Measurements from ENCODE around the gene FADS6.
"Not testable (repeated sequence)": the region's sequence is repeated elsewhere in the genome, so short reads cannot be mapped to it uniquely, and the experiment has no call there.

The FADS6 gene

GRCh38 chr17:74923538-74924249 lies 30.3 kb upstream of the FADS6 start:
- no peak overlapping the region for H3K4me3 Mint-ChIP-seq
- H3K4me1 Mint-ChIP-seq (ENCODE audit: low read depth) = no peaks in the 10 kb centered on the region
- H3K36me3 Mint-ChIP-seq (ENCODE audit: low read depth) = no peaks in the 10 kb centered on the region
- H3K27me3 Mint-ChIP-seq (ENCODE audit: low read depth) = peaks cover 78% of the 10 kb centered on the region
- H3K9me3 Mint-ChIP-seq = no peaks in the 10 kb centered on the region
- H3K27ac Mint-ChIP-seq = no peak overlapping the region

- Mint-ChIP-seq H3K9me3 (no peaks in the 10 kb centered on the region), H3K4me1 (ENCODE audit: low read depth) (no peaks in the 10 kb centered on the region), H3K27ac (no peak within 1 kb of the TSS), H3K4me3 (no peak within 1 kb of the TSS), H3K36me3 (ENCODE audit: low read depth) (no peaks in the 10 kb centered on the region), H3K27me3 (ENCODE audit: low read depth) (peaks cover 71% of the 10 kb centered on the region)
Observed at GRCh38 chr17:74922694-74923537, 29.5 kb upstream of the FADS6 start, which contains the start of gene USH1G. Gene USH1G, minus strand, starts transcription at chr17:74923255. Its CDS starts 182 bp downstream, at chr17:74923073.

DNA sequence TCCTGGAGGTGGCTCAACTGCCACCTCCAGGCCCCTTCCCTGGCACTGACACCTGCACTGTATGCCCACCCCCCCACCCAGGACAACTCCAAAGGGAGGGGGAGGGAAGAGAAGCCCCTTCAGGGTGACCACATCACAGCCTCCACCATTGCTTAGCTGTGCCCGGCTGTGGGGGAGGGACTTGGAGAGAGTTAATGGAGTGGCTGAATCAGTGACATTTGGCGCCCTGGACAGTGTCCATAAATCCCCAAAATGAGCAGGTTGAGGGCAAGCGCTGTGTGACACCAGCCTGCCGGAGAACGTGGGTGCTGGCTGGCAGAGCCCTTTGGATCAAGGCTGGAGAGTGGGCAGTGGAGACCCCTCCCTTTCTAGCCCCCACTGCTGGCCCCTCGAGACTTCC lies 28.7 kb upstream of the FADS6 start:
- Mint-ChIP-seq H3K4me1 (ENCODE audit: low read depth) (no peaks in the 10 kb centered on the region), H3K4me3 (no peak overlapping the region), H3K27ac (no peak overlapping the region), H3K36me3 (ENCODE audit: low read depth) (no peaks in the 10 kb centered on the region), H3K9me3 (no peaks in the 10 kb centered on the region), H3K27me3 (ENCODE audit: low read depth) (peaks cover 64% of the 10 kb centered on the region)

DNA sequence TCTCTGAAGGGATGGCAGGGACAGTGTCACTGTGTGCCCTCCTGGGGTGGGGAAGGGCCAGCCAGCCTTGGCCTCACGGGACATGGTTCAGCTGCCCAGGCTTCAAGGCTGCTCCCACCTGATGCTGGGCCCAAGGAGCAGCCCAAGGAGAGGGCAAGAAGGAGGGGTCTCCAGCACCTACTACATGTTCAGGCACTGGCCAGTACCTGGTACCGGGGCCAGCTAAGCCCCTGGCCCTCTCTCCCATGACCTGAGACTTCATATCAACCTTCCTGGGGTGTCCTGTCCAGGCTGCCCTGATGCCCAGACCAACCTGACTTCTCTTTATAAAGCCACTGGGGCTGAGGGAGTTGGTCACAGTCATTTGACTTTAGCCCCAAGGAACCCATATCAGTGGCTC lies 28.3 kb upstream of the FADS6 start:
- no peak overlapping the region for H3K27ac Mint-ChIP-seq
- peaks cover 64% of the 10 kb centered on the region for H3K27me3 Mint-ChIP-seq (ENCODE audit: low read depth)
- no peaks in the 10 kb centered on the region for H3K36me3 Mint-ChIP-seq (ENCODE audit: low read depth)
- no peaks in the 10 kb centered on the region for H3K4me1 Mint-ChIP-seq (ENCODE audit: low read depth)
- H3K9me3 Mint-ChIP-seq = no peaks in the 10 kb centered on the region
- no peak overlapping the region for H3K4me3 Mint-ChIP-seq

GRCh38 chr17:74921026-74921681 lies 27.7 kb upstream of the FADS6 start:
- Mint-ChIP-seq H3K9me3 (no peaks in the 10 kb centered on the region), H3K27ac (no peak overlapping the region), H3K27me3 (ENCODE audit: low read depth) (peaks cover 61% of the 10 kb centered on the region), H3K4me3 (no peak overlapping the region), H3K4me1 (ENCODE audit: low read depth) (no peaks in the 10 kb centered on the region), H3K36me3 (ENCODE audit: low read depth) (no peaks in the 10 kb centered on the region)

- Mint-ChIP-seq H3K27ac (no peak overlapping the region), H3K4me1 (ENCODE audit: low read depth) (no peaks in the 10 kb centered on the region), H3K4me3 (no peak overlapping the region), H3K27me3 (ENCODE audit: low read depth) (peaks cover 56% of the 10 kb centered on the region), H3K9me3 (no peaks in the 10 kb centered on the region), H3K36me3 (ENCODE audit: low read depth) (no peaks in the 10 kb centered on the region)
Observed at GRCh38 chr17:74920642-74921025, 27.2 kb upstream of the FADS6 start.

DNA sequence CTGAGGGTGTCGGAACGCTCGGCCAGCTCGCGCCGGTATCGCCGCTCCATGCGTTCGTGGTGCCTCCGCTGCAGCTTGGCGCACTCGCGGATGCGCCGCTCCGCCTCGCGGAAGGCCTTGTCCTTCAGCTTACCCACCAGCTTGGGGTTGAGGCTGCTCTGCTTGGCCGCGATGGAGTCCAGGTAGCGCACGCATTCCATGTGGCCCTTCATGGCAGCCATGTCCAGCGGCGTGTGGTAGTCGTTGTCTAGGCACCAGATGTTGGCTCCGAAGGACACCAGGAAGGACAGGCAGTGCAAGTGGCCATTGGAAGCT lies 26.8 kb upstream of the FADS6 start:
- Mint-ChIP-seq H3K27me3 (ENCODE audit: low read depth) (peaks cover 52% of the 10 kb centered on the region), H3K27ac (no peak overlapping the region), H3K36me3 (ENCODE audit: low read depth) (no peaks in the 10 kb centered on the region), H3K4me3 (no peak overlapping the region), H3K9me3 (no peaks in the 10 kb centered on the region), H3K4me1 (ENCODE audit: low read depth) (no peaks in the 10 kb centered on the region)

DNA sequence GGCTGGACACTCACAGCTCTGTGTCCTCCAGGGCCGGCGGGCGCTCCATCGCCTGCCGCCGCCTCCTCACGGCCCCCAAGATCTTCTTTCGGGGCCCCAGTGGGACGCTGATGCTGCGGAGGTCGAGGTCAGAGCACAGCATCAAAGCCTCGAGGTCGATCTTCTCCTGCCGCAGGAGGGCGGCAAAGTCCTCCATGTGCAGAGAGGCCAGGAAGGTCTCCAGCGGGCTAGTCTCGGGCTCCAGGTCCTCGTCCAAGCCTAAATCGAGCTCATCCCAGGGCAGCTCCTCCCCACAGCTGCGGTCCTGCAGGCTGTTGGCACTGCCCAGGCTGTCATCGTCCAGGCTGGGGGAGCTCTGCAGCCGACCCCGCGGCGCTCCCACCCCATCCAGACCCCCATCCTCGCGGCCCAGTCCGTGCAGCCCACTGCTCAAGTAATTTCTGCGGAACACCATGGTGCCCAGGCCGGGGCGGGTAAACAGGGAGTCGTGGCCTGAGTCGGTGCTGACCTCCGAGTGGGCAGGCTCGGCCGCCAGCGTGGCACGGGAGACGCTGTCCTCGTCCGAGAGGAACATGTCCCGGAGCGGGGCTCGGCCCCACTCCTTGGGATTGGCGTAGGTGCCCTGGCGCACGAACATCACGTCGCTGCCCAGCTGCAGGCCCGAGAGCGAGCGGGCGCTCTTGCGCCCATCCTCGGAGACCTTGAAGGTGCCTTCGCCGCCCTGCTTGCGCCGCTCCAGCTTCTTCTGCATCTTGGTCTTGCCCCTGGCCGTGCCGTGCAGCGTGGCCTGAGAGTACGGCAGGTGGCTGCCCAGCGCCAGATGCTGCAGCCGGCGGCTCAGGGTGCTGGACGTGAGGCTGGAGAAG lies 26.2 kb upstream of the FADS6 start:
- Mint-ChIP-seq H3K9me3 (no peaks in the 10 kb centered on the region), H3K27me3 (ENCODE audit: low read depth) (peaks cover 47% of the 10 kb centered on the region), H3K27ac (no peak overlapping the region), H3K36me3 (ENCODE audit: low read depth) (no peaks in the 10 kb centered on the region), H3K4me1 (ENCODE audit: low read depth) (no peaks in the 10 kb centered on the region), H3K4me3 (no peak overlapping the region)

GRCh38 chr17:74918906-74919305 lies 25.5 kb upstream of the FADS6 start:
- Mint-ChIP-seq H3K4me3 (no peak overlapping the region), H3K9me3 (no peaks in the 10 kb centered on the region)

DNA sequence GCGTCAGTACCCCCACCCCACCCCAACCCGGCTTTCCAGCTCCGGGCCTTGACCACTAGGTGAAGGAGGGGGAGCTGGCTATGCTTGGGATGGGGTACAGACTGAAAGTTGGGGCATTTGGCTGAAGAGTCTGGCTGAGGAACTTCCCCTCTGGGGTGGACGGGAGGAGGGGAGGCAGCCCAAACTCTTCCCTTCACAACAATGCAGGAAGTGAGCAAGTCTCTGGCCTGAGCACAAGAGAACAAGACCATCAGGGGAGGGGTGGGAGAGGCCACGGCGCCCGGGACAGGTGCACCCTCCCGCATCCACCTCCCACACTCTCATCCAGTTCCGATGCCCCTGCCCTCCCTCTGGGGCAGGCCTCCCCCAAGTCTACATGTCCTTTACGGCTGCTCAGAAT lies 24.0 kb upstream of the FADS6 start:
- Mint-ChIP-seq H3K36me3 (ENCODE audit: low read depth) (no peaks in the 10 kb centered on the region), H3K27me3 (ENCODE audit: low read depth) (peaks cover 26% of the 10 kb centered on the region), H3K4me1 (ENCODE audit: low read depth) (no peaks in the 10 kb centered on the region), H3K27ac (no peak overlapping the region), H3K4me3 (no peak overlapping the region), H3K9me3 (no peaks in the 10 kb centered on the region)

More at GRCh38 chr17:74918906-74919305, 25.5 kb upstream of the FADS6 start:
- Mint-ChIP-seq H3K27me3 (ENCODE audit: low read depth) (peaks cover 39% of the 10 kb centered on the region), H3K4me1 (ENCODE audit: low read depth) (no peaks in the 10 kb centered on the region), H3K36me3 (ENCODE audit: low read depth) (no peaks in the 10 kb centered on the region), H3K27ac (no peak overlapping the region)

DNA sequence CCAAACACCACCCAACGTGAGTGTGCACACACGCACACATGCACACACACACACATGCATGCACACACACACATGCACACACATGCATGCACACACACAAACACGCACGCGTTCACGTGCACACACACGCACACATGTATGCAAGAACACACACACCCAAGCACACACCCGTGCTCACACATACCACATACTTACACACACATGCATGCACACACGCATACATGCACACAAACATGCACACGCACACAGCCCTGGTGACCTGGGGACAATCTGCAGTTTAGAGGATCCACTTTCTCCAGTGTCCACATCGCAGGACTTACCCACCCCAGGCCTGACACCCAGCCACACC lies 23.4 kb upstream of the FADS6 start:
- Mint-ChIP-seq H3K9me3 (no peaks in the 10 kb centered on the region), H3K36me3 (ENCODE audit: low read depth) (no peaks in the 10 kb centered on the region), H3K4me3 (no peak overlapping the region), H3K4me1 (ENCODE audit: low read depth) (no peaks in the 10 kb centered on the region), H3K27ac (no peak overlapping the region), H3K27me3 (ENCODE audit: low read depth) (peaks cover 20% of the 10 kb centered on the region)

- Mint-ChIP-seq H3K27me3 (ENCODE audit: low read depth) (peaks cover 15% of the 10 kb centered on the region), H3K9me3 (no peaks in the 10 kb centered on the region), H3K27ac (no peak overlapping the region), H3K4me1 (ENCODE audit: low read depth) (no peaks in the 10 kb centered on the region), H3K4me3 (no peak overlapping the region), H3K36me3 (ENCODE audit: low read depth) (no peaks in the 10 kb centered on the region)
Observed at GRCh38 chr17:74916136-74916850, 22.9 kb upstream of the FADS6 start.

DNA sequence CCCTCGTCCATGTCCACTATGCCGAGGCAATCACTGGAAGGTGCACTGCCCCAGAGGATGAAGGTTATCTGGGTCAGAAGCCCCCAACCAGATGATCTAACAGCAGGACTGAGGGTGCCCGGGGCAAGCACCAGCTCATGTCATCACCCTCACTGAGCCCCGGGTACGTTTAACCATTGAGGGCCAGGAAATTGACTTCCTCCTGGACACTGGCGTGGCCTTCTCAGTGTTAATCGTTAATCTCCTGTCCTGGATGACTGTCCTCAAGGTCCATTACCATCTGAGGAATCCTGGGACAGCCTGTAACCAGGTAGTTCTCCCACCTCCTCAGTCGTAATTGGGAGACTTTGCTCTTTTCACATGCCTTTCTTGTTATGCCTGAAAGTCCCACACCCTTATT lies 18.0 kb upstream of the FADS6 start:
- H3K9me3 Mint-ChIP-seq; H3K27ac Mint-ChIP-seq; H3K36me3 Mint-ChIP-seq (ENCODE audit: low read depth); H3K27me3 Mint-ChIP-seq (ENCODE audit: low read depth); H3K4me1 Mint-ChIP-seq (ENCODE audit: low read depth); H3K4me3 Mint-ChIP-seq: not testable (repeated sequence)

DNA sequence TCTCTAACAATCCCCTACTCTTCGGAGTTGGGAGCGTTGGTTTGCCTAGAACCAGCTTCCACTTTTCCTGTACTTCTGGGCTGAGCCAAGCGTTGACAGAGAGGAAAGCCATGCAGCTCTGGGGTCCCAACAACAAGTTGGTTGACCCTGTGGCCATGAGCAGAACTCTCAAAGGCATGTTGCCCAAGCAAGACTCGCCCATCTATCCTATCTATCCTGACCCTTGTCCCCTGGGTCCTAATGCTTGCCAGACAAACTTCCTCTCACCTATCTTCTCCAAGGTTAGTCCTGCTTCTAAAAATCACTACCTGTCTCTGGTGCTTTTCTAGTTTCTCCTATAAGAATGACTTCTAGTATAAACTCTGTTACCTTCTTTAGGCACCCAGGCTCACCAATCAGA lies 15.7 kb upstream of the FADS6 start:
- H3K4me1 Mint-ChIP-seq (ENCODE audit: low read depth); H3K9me3 Mint-ChIP-seq; H3K27me3 Mint-ChIP-seq (ENCODE audit: low read depth); H3K4me3 Mint-ChIP-seq; H3K27ac Mint-ChIP-seq; H3K36me3 Mint-ChIP-seq (ENCODE audit: low read depth): not testable (repeated sequence)

Measured in T-helper 1 cell treated with Interleukin-12 subunit alpha and Interleukin-12 subunit beta and Interleukin-4 antibody, amounts not matched to agents 30 μg/mL and 1 μg/mL, for 36 hours (primary cell).